Right lobe of liver (tissue), 4 donors: Measurements from ENCODE around the gene TAF3.

Experiments used
- POLR2A ChIP-seq: fragments of 450-650 bp; IDR thresholded peaks from one replicate; pipeline ENCODE4 v1.6.1; 2017; ENCODE audit warnings: antibody characterized with exemption, mild to moderate bottlenecking
- TF ChIP-seq, protein P1 (sequence below), 4 donors: fragments of 200-600 bp in 3 of 4; fragments of 450-650 bp in 1 of 4; IDR thresholded peaks; one replicate each; pipeline versions ENCODE4 v1.5.1 to v1.8.0; 2016 to 2022; ENCODE audit warnings: antibody characterized with exemption in 4 of 4, mild to moderate bottlenecking in 2 of 4
- donor health status: DM: no; HTN: no; CAD: no.
- donor health status: DM: no; HTN: no; CAD: no.
- donor health status: DM: no; HTN: yes; CAD: no.

DNA sequence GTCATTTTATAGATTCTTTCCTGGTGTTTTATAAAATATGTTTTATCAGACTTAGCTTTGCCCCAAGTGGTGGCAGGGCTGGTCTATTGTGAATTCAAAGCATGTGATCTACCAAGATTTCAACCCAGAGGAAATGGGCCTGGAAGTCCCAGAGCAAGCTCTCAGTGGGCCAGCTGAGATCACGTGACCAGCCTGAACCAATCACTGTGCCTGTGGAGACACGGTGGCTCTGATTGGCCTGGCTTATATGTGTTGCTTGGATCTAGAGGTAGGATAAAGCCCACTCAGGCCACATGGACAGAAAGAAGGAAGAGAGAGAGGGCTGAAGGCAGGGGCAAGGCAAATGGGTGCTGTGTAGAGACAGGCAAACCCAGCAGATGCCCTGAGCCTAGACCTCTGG is 170.7 kb downstream of the TAF3 start:
- no peak for TF ChIP-seq POLR2A
- TF ChIP-seq, protein P1, sequence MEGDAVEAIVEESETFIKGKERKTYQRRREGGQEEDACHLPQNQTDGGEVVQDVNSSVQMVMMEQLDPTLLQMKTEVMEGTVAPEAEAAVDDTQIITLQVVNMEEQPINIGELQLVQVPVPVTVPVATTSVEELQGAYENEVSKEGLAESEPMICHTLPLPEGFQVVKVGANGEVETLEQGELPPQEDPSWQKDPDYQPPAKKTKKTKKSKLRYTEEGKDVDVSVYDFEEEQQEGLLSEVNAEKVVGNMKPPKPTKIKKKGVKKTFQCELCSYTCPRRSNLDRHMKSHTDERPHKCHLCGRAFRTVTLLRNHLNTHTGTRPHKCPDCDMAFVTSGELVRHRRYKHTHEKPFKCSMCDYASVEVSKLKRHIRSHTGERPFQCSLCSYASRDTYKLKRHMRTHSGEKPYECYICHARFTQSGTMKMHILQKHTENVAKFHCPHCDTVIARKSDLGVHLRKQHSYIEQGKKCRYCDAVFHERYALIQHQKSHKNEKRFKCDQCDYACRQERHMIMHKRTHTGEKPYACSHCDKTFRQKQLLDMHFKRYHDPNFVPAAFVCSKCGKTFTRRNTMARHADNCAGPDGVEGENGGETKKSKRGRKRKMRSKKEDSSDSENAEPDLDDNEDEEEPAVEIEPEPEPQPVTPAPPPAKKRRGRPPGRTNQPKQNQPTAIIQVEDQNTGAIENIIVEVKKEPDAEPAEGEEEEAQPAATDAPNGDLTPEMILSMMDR (IDR thresholded peaks at IDR 0.05), result no peak
